NCI-H2171 (cell line): ENCODE measurements around the gene SNX17.

Experiments used
- DNase-seq: peaks from one replicate; lab custom pipeline; 2025; lab: John Stamatoyannopoulos, UW

The SNX17 gene

DNA sequence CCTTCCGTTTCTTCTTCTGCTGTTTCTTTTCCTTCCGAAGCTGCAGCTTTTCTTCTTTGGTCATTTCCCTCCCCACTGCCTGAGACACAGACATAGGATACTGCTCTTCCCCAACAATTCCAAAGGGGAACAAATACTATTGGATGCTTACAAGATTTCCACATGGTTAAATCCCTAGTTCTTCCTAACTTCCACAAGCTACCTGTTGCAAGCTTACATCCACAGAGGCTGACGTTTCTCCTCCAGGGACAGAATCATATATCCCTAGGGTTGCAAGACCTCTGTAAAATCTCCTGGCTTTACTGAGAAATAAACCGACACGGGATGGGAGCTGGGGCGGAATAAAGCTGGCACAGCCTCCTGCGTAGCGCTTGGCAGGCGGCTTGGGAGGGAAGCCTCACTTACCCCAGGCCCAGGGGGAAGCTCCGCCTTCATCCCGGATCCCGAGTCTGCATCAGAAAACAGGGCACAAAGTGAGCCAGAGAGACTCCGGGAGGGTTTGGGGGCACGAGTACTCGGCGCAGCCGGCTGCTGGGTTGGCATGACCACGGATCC, 868 bp upstream of the SNX17 start:
- peak; percentile 64 for DNase-seq

DNA sequence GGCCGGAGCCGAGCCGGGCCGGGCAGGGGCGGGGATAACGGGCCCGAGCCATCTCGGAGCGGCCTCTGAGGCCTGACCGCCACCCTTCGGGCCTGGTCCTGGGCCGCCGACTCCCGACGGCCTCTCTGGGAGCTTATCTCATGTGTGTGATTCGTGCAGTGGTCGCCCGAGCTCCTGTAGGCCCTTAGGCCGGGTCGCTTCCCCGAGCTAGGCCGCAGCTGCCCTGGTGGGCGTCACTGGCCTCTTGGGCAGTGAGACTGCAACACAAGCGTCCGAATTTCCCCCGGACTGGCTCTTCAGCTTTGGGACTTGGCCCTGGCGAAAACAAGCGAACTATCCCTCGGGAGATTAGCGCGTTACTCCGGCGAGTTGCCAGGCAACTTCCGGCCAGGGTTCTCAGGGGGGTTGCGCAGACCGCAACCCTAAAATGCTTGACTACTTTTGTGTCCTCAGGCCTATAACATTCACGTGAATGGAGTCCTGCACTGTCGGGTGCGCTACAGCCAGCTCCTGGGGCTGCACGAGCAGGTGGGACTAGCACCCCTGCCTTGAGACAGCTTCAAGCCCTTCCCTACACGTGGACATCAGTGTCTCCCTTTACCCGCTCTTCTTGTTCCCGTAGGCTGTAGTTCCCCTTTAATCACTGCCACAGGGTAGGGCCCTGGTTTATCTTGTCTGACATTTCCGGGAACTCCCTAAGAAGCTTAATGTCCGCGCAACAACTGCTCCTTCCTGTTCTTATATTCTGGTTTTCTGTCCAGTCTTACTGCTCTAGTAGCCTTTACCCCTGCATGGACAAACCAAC, 602 bp downstream of the SNX17 start:
- peak; percentile 10 for DNase-seq

DNA sequence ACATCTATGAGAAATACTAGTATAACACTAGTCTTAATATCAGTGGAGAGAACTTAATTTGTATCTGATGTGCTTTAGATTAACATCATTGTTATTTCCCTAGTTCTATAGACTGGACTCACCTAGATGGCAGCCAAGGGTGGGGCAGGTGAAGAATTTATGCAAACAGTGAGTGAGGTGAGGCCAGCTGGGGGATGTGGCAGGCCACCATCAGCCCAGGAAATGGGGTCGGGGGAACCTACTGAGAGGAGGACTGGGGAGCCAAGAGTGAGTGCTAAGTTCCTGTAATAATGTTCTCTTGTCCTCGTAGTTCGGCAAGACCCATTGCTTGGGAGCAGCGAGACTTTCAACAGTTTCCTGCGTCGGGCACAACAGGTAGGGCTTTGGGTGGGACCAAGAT, 2.5 kb downstream of the SNX17 start:
- no peak for DNase-seq

DNA sequence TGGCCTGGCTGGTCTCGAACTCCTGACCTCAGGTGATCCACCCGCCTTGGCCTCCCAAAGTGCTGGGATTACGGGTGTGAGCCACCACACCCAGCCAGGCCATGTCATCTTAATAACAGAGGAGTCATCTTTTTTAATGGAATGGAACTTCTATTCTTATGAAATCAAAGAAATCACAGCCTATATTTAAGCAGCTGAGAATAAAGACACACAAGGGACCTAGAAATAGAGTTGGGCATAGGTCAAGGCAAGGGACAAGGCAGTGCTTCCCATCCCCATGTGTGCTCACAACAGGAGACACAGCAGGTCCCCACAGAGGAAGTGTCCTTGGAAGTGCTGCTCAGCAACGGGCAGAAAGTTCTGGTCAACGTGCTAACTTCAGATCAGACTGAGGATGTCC, 3.2 kb downstream of the SNX17 start:
- no peak for DNase-seq

DNA sequence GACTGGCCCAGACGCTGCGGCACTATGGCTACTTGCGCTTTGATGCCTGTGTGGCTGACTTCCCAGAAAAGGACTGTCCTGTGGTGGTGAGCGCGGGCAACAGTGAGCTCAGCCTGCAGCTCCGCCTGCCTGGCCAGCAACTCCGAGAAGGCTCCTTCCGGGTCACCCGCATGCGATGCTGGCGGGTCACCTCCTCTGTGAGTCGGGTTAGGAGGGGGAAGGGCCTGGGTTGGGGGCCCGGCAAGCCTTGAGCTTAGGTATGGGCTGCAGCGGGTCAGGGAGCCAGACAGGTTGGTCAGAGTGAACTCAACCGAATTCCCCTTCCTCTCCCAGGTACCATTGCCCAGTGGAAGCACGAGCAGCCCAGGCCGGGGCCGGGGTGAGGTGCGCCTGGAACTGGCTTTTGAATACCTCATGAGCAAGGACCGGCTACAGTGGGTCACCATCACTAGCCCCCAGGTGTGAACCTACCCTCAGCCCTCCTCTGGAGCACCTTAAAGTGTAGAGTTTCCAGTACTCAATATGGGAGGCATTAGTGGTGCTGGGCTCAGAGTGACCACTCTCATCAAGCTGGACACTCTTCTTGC, 5.2 kb downstream of the SNX17 start:
- DNase-seq, result no peak

DNA sequence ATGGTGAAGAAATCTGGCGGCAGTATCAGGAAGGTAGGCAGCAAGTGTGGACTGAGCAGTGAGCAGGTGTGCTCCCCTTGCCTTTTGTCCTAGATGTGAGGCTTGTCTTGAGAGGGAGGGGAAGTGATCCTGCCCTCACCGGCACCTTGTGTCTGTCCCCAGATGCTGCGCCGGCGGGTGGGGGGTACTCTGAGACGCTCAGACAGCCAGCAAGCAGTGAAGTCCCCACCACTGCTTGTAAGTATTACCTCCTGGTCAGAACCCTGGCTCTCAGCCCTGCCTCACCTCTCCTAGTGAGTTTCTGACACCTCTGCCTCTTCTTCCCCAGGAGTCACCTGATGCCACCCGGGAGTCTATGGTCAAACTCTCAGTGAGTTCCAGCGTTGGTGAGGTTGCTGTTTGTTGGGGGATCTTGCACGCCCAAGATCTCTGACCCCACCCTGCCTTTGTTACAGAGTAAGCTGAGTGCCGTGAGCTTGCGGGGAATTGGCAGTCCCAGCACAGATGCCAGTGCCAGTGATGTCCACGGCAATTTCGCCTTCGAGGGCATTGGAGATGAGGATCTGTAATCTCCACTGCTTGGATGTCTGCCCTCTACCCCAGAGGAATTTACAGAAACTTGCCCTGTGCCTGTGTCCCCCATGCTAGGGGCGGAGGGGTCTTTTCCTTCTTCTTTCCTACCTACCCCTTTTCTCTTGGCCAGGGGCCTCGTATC, 5.9 kb downstream of the SNX17 start:
- DNase-seq, result no peak

DNA sequence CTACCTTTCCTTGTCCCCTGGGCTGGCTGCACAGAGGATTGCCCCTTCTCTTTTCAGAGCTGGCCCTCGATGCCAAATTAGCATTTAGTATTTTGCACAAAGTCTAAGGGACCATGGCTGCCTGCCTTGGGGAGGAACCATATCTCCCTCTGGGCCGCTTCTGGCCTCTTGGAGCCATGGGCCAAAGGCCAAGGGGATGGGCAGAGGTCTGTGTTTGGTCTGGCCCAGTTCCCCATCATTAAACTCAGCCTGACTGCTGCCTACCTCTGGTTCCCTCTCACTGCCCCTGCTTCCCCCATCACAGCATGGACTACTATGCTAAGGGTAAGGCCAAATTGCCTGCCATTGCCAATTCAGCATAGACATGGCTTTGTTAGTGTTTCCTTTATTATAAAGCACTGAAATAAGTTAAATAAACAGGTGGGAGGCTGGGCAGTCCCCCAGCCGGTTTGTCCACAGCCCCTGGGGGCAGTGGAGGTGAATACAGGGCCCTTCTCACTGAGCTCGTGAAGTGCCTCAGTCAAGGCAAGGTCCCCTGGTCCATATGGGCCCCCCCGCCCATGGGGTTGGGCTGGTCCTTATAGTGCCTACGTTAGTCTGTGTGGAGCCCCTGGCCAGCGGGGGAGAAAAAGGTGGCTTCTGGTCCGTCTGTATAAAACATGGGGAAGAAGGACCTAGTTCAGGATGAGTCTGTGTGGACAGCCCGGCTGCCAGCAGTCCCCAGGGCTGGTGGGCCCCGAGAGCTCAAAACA, 6.6 kb downstream of the SNX17 start:
- no peak for DNase-seq

DNA sequence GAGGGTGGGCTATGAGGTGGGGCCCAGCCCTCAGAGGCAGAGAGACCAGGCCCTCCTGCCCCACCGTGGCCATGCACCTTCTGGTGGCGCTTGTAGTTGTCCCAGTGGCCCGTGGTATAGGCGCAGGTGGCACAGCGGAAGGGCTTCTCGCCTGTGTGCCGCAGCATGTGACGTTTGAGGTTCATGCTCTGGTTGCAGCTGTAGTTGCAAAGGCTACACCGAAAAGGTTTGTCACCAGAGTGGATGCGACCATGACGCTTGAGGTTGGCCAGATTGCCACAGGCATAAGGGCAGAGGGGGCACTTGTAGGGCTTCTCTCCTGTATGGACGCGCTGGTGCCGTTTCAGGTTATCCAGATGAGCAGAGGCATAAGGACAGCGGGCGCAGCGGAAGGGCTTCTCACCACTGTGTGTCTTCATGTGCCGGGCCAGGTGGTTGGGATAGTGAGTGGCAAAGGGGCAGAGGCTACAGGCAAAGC, 7.2 kb downstream of the SNX17 start:
- no peak for DNase-seq

DNA sequence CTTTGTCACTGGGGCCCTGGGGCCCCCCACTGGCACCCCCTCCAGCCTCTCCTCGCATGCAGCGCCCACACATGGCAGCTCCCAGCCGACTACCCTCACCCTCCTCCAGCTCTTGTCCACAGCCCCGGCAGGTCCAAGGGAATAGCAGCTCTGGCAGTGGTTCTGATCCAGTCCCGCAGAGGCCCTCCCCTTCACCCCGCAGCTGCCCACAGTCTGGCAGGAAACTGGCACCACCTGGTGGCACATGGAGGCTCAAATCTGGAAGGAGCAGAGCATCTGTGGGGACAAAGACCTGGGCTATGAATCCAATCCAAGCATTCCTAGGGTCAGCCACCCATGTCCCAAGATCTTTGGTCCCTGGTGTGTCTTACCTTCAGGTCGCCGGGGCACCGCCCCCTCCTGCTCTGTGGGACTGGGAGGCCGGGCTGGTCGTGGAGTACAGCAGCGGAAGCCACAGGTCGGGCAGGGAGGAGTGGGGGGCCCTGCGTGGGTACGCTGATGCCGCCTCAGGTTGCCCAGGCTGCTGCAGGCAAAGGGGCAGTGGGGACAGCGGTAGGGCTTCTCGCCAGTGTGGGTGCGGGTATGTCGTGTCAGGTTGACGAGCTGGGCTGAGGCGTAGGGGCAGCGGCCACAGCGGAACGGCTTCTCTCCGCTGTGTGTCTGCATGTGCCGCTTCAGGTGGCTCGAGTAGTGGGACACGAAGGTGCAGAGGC, 7.8 kb downstream of the SNX17 start:
- no peak for DNase-seq

DNA sequence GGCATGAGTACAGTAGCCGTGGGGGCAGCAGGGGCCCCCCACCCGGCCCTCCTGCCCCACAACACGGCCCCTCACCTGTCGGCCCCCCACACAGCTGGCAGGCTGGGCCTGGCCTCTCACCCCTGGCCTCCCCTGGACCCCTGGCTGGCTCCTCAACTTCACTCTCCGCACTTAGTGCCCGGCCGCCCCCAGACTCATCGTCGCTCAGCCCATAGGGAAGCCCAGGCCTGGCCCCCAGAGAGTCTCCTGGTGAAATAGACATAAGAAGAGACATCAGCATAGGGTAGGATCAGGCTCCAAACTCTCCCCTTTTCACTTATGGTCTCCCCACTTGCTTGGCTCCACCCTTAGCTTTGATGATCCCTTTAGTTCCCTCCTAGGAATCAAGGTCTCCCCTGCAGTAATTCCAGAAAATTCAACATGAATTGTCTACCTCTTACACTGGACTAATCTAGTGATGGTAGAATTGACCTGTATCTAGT, 8.4 kb downstream of the SNX17 start:
- no peak for DNase-seq

DNA sequence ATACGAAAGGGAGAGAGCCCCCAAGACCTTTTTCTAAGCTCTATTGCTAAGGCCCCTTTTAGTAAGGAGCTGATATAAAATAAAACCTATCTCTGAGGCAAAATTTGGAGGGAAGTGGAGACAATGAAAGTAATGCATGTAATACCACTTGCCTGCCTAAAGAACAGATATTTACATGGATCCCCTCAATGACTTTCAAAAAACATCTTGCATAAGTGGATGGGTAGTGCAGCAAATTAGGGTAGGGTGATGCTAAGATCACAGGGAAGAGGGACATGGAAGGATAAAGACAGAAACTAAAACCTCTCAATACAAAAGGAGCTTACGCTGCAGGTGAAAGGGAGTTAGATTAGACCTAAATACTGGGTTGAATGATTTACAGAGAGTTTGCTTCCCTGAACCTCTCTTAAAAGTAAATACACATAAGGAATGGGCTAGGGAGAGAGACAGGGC, 9.0 kb downstream of the SNX17 start:
- DNase-seq, result no peak

DNA sequence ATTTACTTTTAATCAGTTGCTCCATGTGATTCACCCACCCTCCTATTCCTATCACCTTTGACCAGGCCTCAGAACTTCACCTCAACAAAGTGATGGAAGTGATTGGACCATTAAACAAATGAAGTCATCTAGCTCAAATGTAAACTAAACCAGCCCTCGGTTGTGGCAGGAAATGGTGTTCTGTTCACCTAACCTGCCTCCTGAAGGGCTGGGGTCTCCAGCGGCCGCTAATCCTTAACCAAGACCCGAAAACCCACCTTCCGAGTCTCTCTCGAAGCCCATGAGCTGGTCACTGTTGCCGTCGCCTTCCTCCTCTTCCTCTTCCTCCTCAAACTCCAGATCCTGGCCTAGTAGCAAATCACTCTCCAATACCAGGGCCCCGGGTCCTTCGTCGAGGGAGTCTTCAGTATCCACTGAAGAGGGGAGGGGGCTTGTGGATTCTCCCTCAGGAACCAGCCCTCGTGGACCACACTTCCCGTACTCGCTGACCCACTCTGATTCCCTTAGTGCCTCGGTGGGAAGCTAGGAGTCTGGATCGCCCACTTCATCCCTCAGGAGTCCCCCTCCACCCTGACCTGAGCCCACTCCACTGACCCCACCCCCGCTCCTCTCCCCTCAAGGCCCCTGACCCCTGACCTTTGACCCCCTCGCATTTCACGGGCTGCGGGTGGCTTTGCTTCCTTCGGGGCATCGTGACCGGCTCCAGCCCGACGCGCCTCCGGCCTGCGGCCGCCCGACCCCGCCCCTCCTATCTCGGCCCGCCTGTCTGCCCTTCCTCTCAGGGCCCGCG, 9.6 kb downstream of the SNX17 start:
- DNase-seq, result peak; percentile 56

DNA sequence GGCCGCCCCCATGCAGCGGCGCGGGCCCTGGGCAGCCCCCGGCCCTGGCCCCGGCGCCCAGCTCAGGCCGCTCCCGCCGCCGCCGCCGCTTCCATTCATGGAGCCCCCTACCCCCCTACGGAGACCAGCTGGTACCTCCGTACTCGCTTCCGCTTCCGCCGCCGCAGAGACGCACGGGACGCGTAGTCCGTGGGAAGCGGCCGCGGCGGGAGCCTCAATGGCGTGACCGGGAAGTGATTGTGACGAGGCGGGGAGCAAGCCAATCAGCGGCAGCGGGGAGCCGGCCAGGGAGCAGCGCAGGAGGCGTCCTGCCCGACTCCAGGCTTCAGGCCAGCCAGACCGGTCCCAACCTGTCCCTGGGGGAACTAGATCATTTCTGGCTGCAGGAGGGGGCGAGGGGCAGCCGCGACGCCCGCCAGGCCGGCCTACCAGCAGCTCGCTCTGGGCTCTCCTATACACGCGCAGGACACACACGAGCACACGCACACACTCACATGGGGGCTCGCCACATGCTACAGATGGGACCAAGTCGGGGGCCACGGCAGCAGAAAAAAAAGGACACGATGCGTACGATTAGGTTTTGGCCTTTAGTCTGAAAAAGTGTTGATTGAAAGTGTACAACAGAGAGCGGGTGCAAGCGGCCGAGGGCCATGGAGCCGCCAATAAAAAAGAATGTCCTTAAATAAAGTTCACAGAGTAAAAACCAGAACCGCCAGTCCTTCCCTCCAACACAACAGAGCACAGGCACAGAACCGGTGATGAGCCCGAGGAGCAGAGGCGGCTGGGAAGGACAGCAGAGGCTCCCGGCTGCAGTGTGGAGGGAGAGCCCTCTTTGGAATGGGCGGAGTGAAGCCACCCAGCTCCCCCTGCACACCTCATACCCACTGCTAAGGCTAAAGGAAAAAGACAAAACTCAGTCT, 10.5 kb downstream of the SNX17 start, which contains the start of gene ZNF513:
ZNF513 (minus strand) TSS at position 109 of the 920 bp plus-strand sequence. CDS start 208 bp downstream, outside the sequence.
- peak; percentile 99 for DNase-seq

DNA sequence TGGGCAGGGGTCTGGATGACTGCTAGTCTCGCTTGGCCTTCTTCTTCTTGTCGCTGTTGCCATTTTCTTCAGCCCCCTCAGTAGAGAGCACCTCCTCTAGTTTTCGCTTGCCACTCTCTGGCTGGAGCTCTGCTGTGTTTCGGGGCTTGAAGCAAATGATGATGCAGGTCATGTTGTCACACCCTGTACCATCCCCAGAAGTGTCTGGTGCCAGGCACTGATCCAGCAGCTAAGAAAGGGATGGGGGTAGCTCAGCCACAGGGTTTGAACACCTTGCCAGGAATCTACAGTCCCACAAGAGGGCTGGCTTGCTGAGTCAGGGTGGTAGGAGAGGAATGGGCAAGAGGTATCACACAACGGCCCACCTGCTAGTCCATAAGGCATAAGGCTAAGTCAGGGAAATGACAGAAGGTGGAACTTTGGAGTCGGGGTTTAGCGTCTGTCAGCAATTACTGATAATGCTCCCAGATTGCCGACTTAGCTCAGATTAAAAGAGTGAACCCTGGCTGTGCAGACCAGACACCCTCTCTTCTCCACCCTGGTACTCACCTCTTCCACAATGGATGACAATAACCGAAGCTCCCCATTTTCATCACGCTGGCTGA, 11.3 kb downstream of the SNX17 start:
- no peak for DNase-seq

DNA sequence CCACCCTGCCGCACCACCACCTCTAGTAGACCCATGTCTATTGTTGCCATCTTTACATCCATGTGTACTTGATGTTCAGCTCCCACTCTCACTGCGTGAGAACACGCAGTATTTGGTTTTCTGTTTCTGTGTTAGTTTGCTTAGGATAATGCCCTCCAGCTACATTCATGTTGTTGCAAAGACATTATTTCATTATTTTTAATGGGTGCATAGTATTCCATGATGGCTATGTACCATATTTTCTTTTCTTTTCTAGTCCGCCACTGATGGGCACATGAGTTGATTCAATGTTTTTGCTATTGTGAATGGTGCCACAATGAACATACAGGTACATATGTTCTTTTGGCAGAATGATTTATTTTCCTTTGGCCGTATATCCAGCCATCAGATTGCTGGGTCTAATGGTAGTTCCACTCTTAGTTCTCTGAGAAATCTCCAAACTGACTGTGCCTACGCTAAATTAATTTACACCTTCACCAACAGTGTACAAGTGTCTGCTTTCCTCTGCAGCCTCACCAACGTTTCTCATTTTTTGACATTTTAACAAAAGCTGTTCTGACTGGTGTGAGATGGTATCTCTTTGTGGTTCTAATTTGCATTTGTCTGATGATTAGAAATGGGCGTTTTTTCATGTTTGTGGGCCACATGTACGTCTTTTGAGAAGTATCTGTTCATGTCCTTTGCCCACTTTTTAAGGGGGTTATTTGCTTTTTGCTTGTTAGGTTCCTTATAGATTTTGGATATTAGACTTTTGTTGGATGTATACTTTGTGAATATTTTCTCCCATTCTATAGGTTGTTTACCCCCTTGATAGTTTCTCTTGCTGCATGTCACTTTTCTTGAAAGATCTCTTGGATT, 20.6 kb downstream of the SNX17 start:
- no peak for DNase-seq

DNA sequence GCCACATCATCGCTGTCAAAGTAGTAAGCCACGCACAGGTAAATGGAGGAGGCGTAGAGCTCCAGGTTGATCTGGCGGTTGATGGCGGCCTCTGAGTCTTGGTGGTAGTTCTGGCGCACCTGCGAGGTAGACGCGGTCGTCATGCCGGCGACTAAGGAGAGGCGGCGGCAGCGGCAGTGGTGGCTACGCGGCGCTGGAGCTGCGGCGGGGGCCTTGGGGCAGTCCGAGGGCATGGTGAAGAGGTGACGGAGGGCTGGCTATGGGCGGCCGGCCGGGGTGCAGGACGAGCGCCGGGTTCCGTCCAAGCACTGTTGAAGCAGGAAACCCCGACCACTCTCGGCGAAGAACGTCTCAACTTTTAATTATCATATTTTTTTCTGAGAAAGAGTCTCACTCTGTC, 22.8 kb downstream of the SNX17 start:
- no peak for DNase-seq

DNA sequence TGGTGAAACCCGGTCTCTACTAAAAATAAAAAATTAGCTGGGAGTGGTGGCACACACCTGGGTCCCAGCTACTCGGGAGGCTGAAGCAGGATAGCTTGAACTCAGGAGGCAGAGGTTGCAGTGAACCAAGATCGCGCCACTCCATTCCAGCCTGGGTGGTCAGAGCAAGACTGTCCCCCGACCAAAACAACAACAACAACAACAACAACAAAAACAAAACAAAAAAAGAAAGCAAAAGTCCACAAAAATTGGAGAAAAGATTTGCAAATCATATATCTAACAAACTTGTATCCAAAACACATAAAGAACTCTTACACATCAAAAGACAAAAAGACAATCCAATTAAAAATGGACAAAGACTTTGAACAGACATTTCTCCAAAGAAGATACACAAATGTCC, 28.5 kb downstream of the SNX17 start:
- no peak for DNase-seq
